Fibroblast of mammary gland (primary cell): Measurements from ENCODE around the gene CEP83.

Source experiments
- DNase-seq: peaks from one replicate; pipeline ENCODE4 v3.0.0-alpha.2; 2010; ENCODE audit warnings: low read depth
- H3K4me3 ChIP-seq: 2 replicates; pipeline ENCODE4 v1.5.1; 2011; ENCODE audit warnings: low read depth, mild to moderate bottlenecking, low read length, moderate library complexity; ENCODE audit not compliant: control insufficient read depth
- TF ChIP-seq, protein P1 (sequence below): conservative IDR thresholded peaks from 2 replicates; pipeline ENCODE4 v1.5.1; 2011; ENCODE audit warnings: low read depth, low read length, inconsistent platforms; ENCODE audit not compliant: control insufficient read depth, insufficient read depth

CEP83 gene

DNA sequence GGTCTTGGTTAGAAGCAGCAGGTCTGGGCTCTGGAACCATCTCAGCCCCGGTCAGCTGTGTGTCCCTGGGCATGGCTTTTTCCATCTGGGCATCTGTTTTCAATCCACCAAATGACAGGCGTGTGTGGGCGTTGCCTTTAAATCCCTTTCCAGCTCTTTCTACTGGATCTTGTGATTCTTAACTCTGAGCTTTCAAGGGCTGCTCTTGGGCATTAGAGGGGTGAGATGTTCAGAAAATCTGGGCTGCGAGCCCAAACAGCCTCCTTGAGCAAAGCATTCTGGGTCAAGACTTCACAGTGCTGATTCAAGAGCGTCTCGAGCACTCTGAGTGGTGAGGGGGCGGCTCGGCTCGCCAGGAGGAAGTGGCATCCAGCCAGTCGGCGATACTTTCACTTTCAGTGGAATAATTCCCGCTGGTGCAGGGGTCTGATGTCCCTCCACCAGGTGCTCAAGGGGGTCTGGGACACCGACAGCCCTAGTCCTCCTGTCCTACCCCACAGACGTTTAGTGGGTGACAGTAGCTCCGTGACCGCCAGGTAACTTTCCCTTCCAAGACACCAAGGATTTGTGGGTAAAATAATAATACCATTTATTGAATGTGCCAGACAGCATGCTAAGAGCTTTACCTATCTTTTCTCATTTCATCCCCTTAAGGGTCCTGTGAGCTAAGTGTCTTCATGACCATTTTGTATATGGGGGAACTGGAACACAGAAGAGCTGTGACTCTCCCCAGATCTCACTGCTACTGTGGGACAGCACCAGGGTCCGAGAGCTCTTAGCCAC is 197.2 kb downstream of the CEP83 start:
- H3K4me3 ChIP-seq: peak overlapping the region; percentile 71
- DNase-seq: peak; percentile 99
- TF ChIP-seq, protein P1, sequence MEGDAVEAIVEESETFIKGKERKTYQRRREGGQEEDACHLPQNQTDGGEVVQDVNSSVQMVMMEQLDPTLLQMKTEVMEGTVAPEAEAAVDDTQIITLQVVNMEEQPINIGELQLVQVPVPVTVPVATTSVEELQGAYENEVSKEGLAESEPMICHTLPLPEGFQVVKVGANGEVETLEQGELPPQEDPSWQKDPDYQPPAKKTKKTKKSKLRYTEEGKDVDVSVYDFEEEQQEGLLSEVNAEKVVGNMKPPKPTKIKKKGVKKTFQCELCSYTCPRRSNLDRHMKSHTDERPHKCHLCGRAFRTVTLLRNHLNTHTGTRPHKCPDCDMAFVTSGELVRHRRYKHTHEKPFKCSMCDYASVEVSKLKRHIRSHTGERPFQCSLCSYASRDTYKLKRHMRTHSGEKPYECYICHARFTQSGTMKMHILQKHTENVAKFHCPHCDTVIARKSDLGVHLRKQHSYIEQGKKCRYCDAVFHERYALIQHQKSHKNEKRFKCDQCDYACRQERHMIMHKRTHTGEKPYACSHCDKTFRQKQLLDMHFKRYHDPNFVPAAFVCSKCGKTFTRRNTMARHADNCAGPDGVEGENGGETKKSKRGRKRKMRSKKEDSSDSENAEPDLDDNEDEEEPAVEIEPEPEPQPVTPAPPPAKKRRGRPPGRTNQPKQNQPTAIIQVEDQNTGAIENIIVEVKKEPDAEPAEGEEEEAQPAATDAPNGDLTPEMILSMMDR: no peak

DNA sequence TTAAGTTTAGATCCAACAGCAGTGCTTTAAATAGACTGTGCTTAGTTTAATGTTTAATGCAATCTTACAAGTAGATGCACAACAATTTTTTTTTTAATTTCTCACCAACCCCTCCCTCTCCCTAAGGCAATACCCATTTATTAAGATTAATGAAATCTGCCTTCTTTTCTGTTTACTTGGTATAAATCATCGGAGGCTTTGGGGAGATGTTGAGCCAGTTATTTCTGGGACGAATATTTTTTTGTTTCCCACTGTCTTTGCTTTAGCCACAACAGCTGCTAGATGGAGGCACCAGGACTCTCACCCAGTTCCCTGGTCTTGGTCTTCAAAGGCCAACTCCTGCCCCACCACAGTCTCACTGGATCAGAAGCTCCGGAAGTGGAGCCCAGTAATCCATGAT is 197.9 kb downstream of the CEP83 start:
- peak overlapping the region; percentile 71 for H3K4me3 ChIP-seq
- DNase-seq: no peak
- TF ChIP-seq, protein P1: no peak

DNA sequence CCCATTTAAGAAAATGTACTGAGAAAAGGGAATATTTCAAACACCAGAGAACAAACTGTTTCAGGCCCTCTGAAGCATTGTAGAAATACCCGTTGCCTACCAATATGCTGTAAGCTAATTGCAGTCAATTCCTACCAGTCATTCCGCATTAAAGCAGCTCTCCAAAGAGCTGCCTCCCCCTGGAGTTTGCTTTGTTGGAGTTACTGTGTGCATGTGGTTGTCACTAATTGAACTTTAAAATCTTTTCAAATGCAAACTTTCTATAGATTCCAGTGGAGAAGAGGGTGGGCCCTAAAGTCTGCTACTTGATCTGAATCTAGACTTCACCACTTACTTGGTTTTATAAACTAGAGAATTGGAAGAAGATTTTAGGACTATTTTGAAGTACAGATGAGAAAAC is 198.5 kb downstream of the CEP83 start:
- DNase-seq: no peak
- no peak overlapping the region for H3K4me3 ChIP-seq
- TF ChIP-seq, protein P1: no peak

DNA sequence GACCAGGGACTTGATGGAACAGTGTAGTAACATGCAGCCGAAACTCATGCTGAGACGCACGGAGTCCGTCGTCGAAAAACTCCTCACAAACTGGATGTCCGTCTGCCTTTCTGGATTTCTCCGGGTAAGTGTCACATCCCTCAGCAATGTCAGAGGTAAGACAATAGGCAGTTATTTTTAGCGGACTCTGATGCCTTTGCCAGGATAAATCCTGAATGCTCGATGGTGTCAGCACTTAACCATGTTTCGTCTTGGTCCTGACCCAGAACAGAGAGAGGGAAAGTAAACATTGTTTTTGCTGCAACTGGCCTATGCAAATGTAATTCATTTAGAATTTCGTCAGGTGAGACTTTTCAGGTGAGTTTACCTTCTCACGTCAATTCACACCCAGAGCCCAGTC is 198.9 kb downstream of the CEP83 start:
- H3K4me3 ChIP-seq: no peak overlapping the region
- DNase-seq: no peak

DNA sequence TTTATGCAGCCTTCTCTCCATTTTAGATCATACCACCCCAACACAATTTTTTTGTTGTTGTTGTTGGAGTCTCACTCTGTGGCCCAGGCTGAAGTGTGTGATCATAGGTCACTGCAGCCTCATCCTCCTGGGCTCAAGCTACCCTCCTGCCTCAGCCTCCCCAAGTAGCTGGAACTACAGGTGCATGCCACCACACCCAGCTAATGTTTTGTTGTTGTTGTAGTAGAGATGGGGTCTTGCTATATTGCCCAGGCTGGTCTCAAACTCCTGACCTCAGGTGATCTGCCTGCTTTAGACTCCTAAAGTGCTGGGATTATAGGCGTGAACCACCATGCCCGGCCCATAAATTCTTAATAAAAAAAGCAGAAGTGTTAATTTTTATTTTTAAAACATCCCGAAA is 199.7 kb downstream of the CEP83 start:
- H3K4me3 ChIP-seq: no peak overlapping the region
- DNase-seq: no peak
- TF ChIP-seq, protein P1: no peak

More for the DNA sequence above, 198.9 kb downstream of the CEP83 start:
- TF ChIP-seq, protein P1: no peak

DNA sequence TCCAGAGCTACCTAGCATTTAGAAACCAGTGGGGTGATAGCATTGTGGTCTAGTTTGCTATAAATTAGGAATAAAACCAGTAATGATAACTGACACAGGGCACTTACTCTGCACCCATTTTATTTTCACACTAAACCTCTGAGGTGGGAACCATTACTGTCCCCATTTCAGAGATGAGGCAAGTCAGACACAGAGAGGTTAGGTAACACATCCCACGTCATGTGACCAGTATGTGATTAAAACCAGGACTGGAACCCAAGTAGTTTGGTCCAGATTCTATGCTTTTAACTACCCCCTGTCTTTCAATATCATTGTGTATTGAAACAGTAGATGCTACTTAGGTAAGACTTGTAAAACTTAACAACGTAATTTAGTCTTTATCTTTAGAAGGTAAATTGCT is 201.1 kb downstream of the CEP83 start:
- DNase-seq: no peak
- TF ChIP-seq, protein P1: no peak

More for the DNA sequence above, 201.1 kb downstream of the CEP83 start:
- H3K4me3 ChIP-seq: no peak overlapping the region
